DND-41 (cell line): Measurements from ENCODE around the gene ADAM11.
"Not testable (repeated sequence)": the region's sequence is repeated elsewhere in the genome, so short reads cannot be mapped to it uniquely, and the experiment has no call there.

Experiments
- ATAC-seq: fragments of 200-7000 bp; cut with Tn5 transposase; 3 replicates; pipeline ENCODE4 v1.9.1; 2021; ENCODE audit warnings: low read depth; ENCODE audit not compliant: insufficient read depth
- DNase-seq: peaks from one replicate; pipeline ENCODE4 v3.0.0-alpha.2; 2020
- H2AFZ ChIP-seq: 2 replicates; pipeline ENCODE4 v1.6.0; 2012; ENCODE audit warnings: low read depth, low read length
- H3K27ac ChIP-seq: 2 replicates; pipeline ENCODE4 v1.5.1; 2012; ENCODE audit warnings: low read length, inconsistent platforms
- H3K27me3 ChIP-seq: fragments of 200-600 bp; sonication (generic); 2 replicates; pipeline ENCODE4 v1.6.0; 2012; ENCODE audit warnings: low read length, mild to moderate bottlenecking, inconsistent platforms; ENCODE audit not compliant: insufficient read depth, poor library complexity
- H3K36me3 ChIP-seq: 2 replicates; pipeline ENCODE4 v1.5.1; 2012; ENCODE audit warnings: low read length, inconsistent platforms; ENCODE audit not compliant: insufficient read depth
- H3K4me1 ChIP-seq: 2 replicates; pipeline ENCODE4 v1.5.1; 2012; ENCODE audit warnings: mild to moderate bottlenecking, low read length; ENCODE audit not compliant: insufficient read depth
- H3K4me2 ChIP-seq: 2 replicates; pipeline ENCODE4 v1.6.0; 2012; ENCODE audit warnings: mild to moderate bottlenecking, moderate library complexity, low read length, inconsistent platforms; ENCODE audit not compliant: insufficient read depth
- H3K4me3 ChIP-seq, 2 experiments: fragments of 200-600 bp in 1 of 2; shearing (Covaris generic) in 1 of 2; 2 replicates each; pipeline ENCODE4 v1.5.1; 2012 to 2016; ENCODE audit warnings: inconsistent platforms in 2 of 2, low read length in 2 of 2, mild to moderate bottlenecking in 2 of 2, low read depth in 1 of 2, moderate library complexity in 1 of 2
- H3K79me2 ChIP-seq: 2 replicates; pipeline ENCODE4 v1.6.0; 2012; ENCODE audit warnings: low read length, inconsistent platforms; ENCODE audit not compliant: insufficient read depth
- H3K9ac ChIP-seq: 2 replicates; pipeline ENCODE4 v1.6.0; 2012; ENCODE audit warnings: low read depth, mild to moderate bottlenecking, inconsistent platforms, low read length, moderate library complexity
- H3K9me3 ChIP-seq: 2 replicates; pipeline ENCODE4 v1.5.1; 2012; ENCODE audit warnings: low read length, moderate library complexity, mild to moderate bottlenecking, inconsistent platforms; ENCODE audit not compliant: insufficient read depth, severe bottlenecking
- H4K20me1 ChIP-seq: 2 replicates; pipeline ENCODE4 v1.6.0; 2012; ENCODE audit warnings: low read length; ENCODE audit not compliant: insufficient read depth
- CTCF ChIP-seq: IDR thresholded peaks from 2 replicates; pipeline ENCODE4 v1.5.1; 2012; ENCODE audit warnings: borderline replicate concordance, low read length, moderate library complexity, mild to moderate bottlenecking; ENCODE audit not compliant: poor library complexity, severe bottlenecking; ENCODE audit errors: extremely low read depth
- EZH2 ChIP-seq: IDR thresholded peaks from 3 replicates; pipeline ENCODE4 v1.6.1; 2012; ENCODE audit warnings: borderline replicate concordance, low read depth, mild to moderate bottlenecking, moderate library complexity, low read length, inconsistent platforms; ENCODE audit not compliant: severe bottlenecking

Gene ADAM11

GRCh38 chr17:44758414-44759085 is at the start of gene ADAM11:
Gene ADAM11 (plus strand): TSS chr17:44758988. CDS start chr17:44759200, 212 bp downstream.
- Histone ChIP-seq H3K4me1 (no peaks in the 10 kb centered on the region), H3K4me2 (no peak within 1 kb of the TSS), H2AFZ (no peak within 1 kb of the TSS), H3K36me3 (no peaks in the 10 kb centered on the region), H3K4me3 (no peak within 1 kb of the TSS), H3K27ac (no peak within 1 kb of the TSS), H3K79me2 (no peaks in the 10 kb centered on the region), H3K27me3 (peaks cover 25% of the 10 kb centered on the region), H3K9me3 (no peaks in the 10 kb centered on the region), H3K9ac (no peak within 1 kb of the TSS), H4K20me1 (peaks cover 8% of the 10 kb centered on the region)
- 0 out of 3 replicates have a peak, but pooled peaks have one; percentile 12 for ATAC-seq
- DNase-seq = no peak
- TF ChIP-seq CTCF (no peak), EZH2 (peak; percentile 21)

- Histone ChIP-seq H3K36me3 (peaks cover 36% of the 10 kb centered on the region), H4K20me1 (no peaks in the 10 kb centered on the region), H3K4me1 (no peaks in the 10 kb centered on the region), H3K9ac (no peak overlapping the region), H3K9me3 (no peaks in the 10 kb centered on the region), H3K79me2 (no peaks in the 10 kb centered on the region; the same call in 1 of the 2 replicates), H3K4me2 (no peak overlapping the region), H3K27ac (no peak overlapping the region), H3K27me3 (no peaks in the 10 kb centered on the region), H2AFZ (no peak overlapping the region), H3K4me3 (no peak overlapping the region)
- TF ChIP-seq CTCF (no peak), EZH2 (no peak)
- no peak for DNase-seq
- ATAC-seq = no peak
Observed at GRCh38 chr17:44719444-44719843, 39.3 kb upstream of the ADAM11 start.

GRCh38 chr17:44722254-44722653 is 36.5 kb upstream of the ADAM11 start:
- no peak overlapping the region for H2AFZ ChIP-seq
- no peaks in the 10 kb centered on the region for H3K4me1 ChIP-seq
- no peak for ATAC-seq
- no peak for DNase-seq
- no peak for TF ChIP-seq EZH2
- TF ChIP-seq CTCF = no peak
- no peaks in the 10 kb centered on the region for H3K79me2 ChIP-seq
- H3K9me3 ChIP-seq = no peaks in the 10 kb centered on the region
- H3K27ac ChIP-seq = no peak overlapping the region
- H4K20me1 ChIP-seq = no peaks in the 10 kb centered on the region
- H3K4me3 ChIP-seq = no peak overlapping the region
- no peak overlapping the region for H3K9ac ChIP-seq
- H3K4me2 ChIP-seq = no peak overlapping the region
- H3K36me3 ChIP-seq = peaks cover 50% of the 10 kb centered on the region
- H3K27me3 ChIP-seq = no peaks in the 10 kb centered on the region

GRCh38 chr17:44726121-44726520 is 32.7 kb upstream of the ADAM11 start:
- DNase-seq, H2AFZ ChIP-seq, H3K4me2 ChIP-seq, H3K79me2 ChIP-seq, H3K9me3 ChIP-seq, ATAC-seq, H3K9ac ChIP-seq, H3K27ac ChIP-seq, H4K20me1 ChIP-seq, H3K27me3 ChIP-seq, H3K4me3 ChIP-seq, H3K4me1 ChIP-seq: not testable (repeated sequence)
- peaks cover 62% of the 10 kb centered on the region for H3K36me3 ChIP-seq
